BE2C (cell line): Measurements from ENCODE around the gene MORN5.

ENCODE experiments used
- DNase-seq: peaks from one replicate; pipeline ENCODE4 v3.0.0-alpha.2; 2020
- H3K27me3 ChIP-seq: fragments of 250-450 bp; sonication (Bioruptor Pico); 2 replicates; pipeline ENCODE4 v1.5.1; 2020; ENCODE audit warnings: mild to moderate bottlenecking
- H3K36me3 ChIP-seq: fragments of 250-450 bp; sonication (Bioruptor Pico); 2 replicates; pipeline ENCODE4 v1.5.1; 2020; ENCODE audit warnings: mild to moderate bottlenecking
- H3K4me1 ChIP-seq: fragments of 250-450 bp; sonication (Bioruptor Pico); 2 replicates; pipeline ENCODE4 v1.5.1; 2020
- H3K4me3 ChIP-seq: 2 replicates; pipeline ENCODE4 v1.5.1; 2011; ENCODE audit warnings: low read depth, low read length
- H3K9me3 ChIP-seq: fragments of 250-450 bp; sonication (Bioruptor Pico); 2 replicates; pipeline ENCODE4 v1.5.1; 2020
- CTCF ChIP-seq: IDR thresholded peaks from 2 replicates; pipeline ENCODE4 v1.5.1; 2012; ENCODE audit warnings: mild to moderate bottlenecking, low read depth, low read length

The MORN5 gene

GRCh38 chr9:122200960-122201595, 41.4 kb downstream of the MORN5 start:
- no peaks in the 10 kb centered on the region for H3K27me3 ChIP-seq
- no peak for DNase-seq
- no peak overlapping the region for H3K4me3 ChIP-seq
- H3K36me3 ChIP-seq: no peaks in the 10 kb centered on the region
- no peaks in the 10 kb centered on the region for H3K4me1 ChIP-seq
- no peak for TF ChIP-seq CTCF
- H3K9me3 ChIP-seq: no peaks in the 10 kb centered on the region

- Histone ChIP-seq H3K9me3 (no peaks in the 10 kb centered on the region), H3K36me3 (no peaks in the 10 kb centered on the region), H3K4me3 (no peak overlapping the region), H3K4me1 (no peaks in the 10 kb centered on the region), H3K27me3 (no peaks in the 10 kb centered on the region)
- no peak for DNase-seq
- TF ChIP-seq CTCF: no peak
Measured at GRCh38 chr9:122201641-122202040, 41.9 kb downstream of the MORN5 start.

- no peak for DNase-seq
- Histone ChIP-seq H3K4me1 (no peaks in the 10 kb centered on the region), H3K4me3 (no peak overlapping the region), H3K9me3 (no peaks in the 10 kb centered on the region), H3K27me3 (no peaks in the 10 kb centered on the region), H3K36me3 (no peaks in the 10 kb centered on the region)
- TF ChIP-seq CTCF: no peak
Measured at GRCh38 chr9:122202111-122202510, 42.4 kb downstream of the MORN5 start.

GRCh38 chr9:122204055-122204454, 44.3 kb downstream of the MORN5 start:
- Histone ChIP-seq H3K27me3 (no peaks in the 10 kb centered on the region), H3K4me1 (no peaks in the 10 kb centered on the region), H3K36me3 (no peaks in the 10 kb centered on the region), H3K9me3 (no peaks in the 10 kb centered on the region), H3K4me3 (no peak overlapping the region)
- DNase-seq: no peak
- no peak for TF ChIP-seq CTCF

GRCh38 chr9:122204491-122204890, 44.8 kb downstream of the MORN5 start:
- DNase-seq: no peak
- no peaks in the 10 kb centered on the region for H3K4me1 ChIP-seq
- H3K36me3 ChIP-seq: no peaks in the 10 kb centered on the region
- H3K4me3 ChIP-seq: no peak overlapping the region
- no peaks in the 10 kb centered on the region for H3K9me3 ChIP-seq
- H3K27me3 ChIP-seq: no peaks in the 10 kb centered on the region
- no peak for TF ChIP-seq CTCF

- DNase-seq: no peak
- H3K36me3 ChIP-seq: no peaks in the 10 kb centered on the region
- H3K27me3 ChIP-seq: peaks cover under 1% of the 10 kb centered on the region
- no peak overlapping the region for H3K4me3 ChIP-seq
- no peaks in the 10 kb centered on the region for H3K4me1 ChIP-seq
- H3K9me3 ChIP-seq: no peaks in the 10 kb centered on the region
- TF ChIP-seq CTCF: no peak
Measured at GRCh38 chr9:122205176-122205575, 45.5 kb downstream of the MORN5 start.
